Measurements from ENCODE around the gene SETD1A. TPM values are rescaled to one million over a fixed set of nuclear protein-coding genes. Genes with fewer than 3 reads are reported as not detected.
"Not testable (repeated sequence)": the region's sequence is repeated elsewhere in the genome, so short reads cannot be mapped to it uniquely, and the experiment has no call there.

Gene SETD1A
- total and polyA plus RNA-seq, 7 donors: 2.4 to 16.0 (median 5.6) TPM

- intact Hi-C loops (cut with DNase I): no loop called here
- Histone ChIP-seq H3K36me3 (no peaks in the 10 kb centered on the region), H3K4me3 (peak overlapping the region in 3 of 4 donors; percentile 18 to 32 (median 27)), H3K4me1 (peaks cover 0 to 5% (median 2%) of the 10 kb centered on the region in 4 donors), H3K27me3 (peaks cover 12 to 72% (median 37%) of the 10 kb centered on the region in 3 donors), H3K9me3 (no peaks in the 10 kb centered on the region), H3K27ac (no peak overlapping the region)
- no peak for TF ChIP-seq POLR2A (IDR thresholded peaks at IDR 0.05)
- no peak for TF ChIP-seq CTCF (IDR thresholded peaks at IDR 0.05)
- TF ChIP-seq POLR2AphosphoS5 (IDR thresholded peaks at IDR 0.05): no peak
- TF ChIP-seq EP300 (IDR thresholded peaks at IDR 0.05): no peak
- WGBS, 2 donors: 14 to 15% methylated on average over 36 of the region's 36 CpGs
- DNase-seq: no peak
Observed at GRCh38 chr16:31009894-31010584, 52.5 kb downstream of the SETD1A start.

- H3K36me3 ChIP-seq: no peaks in the 10 kb centered on the region
- no peak for DNase-seq
- WGBS, 2 donors: 8 to 13% methylated on average over 44 to 45 of the region's 45 CpGs
- H3K4me1 ChIP-seq: peaks cover 0 to 5% (median 2%) of the 10 kb centered on the region in 4 donors
- H3K27me3 ChIP-seq: peaks cover 12 to 75% (median 37%) of the 10 kb centered on the region in 3 donors
- H3K4me3 ChIP-seq: peak within 1 kb of the TSS in 3 of 4 donors; percentile 18 to 32 (median 27)
- intact Hi-C loops (cut with DNase I): no loop called here
- no peak within 1 kb of the TSS for H3K27ac ChIP-seq
- TF ChIP-seq POLR2A (IDR thresholded peaks at IDR 0.05) (no peak), EP300 (IDR thresholded peaks at IDR 0.05) (no peak), POLR2AphosphoS5 (IDR thresholded peaks at IDR 0.05) (no peak), CTCF (IDR thresholded peaks at IDR 0.05) (no peak)
- H3K9me3 ChIP-seq: no peaks in the 10 kb centered on the region
Observed at GRCh38 chr16:31010585-31011325, 53.2 kb downstream of the SETD1A start, which contains the start of gene STX1B. Gene STX1B (minus strand): TSS chr16:31010638. CDS start chr16:31010396, 242 bp downstream.

DNA sequence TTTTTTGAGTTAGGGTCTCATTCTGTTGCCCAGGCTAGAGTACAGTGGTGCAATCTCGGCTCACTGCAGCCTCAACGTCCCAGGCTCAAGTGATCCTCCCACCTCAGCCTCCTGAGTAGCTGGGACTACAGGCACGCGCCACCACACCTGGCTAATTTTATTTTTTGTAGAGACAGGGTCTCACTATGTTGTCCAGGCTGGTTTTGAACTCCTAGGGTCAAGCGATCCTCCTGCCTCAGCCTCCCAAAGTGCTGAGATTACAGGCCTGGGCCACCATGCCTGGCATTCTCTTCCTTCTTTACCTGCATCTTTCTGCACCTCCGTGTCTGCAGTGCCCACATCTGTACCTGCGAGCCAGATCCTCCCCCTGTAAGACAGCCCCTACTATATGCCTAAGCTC lies 54.3 kb downstream of the SETD1A start:
- H3K27ac ChIP-seq; DNase-seq; H3K4me3 ChIP-seq; H3K4me1 ChIP-seq; H3K36me3 ChIP-seq; H3K9me3 ChIP-seq; intact Hi-C loops (cut with DNase I): not testable (repeated sequence)
- peaks cover 12 to 75% (median 37%) of the 10 kb centered on the region in 3 donors for H3K27me3 ChIP-seq
- WGBS, 2 donors: 80 to 83% methylated on average over 7 of the region's 7 CpGs

DNA sequence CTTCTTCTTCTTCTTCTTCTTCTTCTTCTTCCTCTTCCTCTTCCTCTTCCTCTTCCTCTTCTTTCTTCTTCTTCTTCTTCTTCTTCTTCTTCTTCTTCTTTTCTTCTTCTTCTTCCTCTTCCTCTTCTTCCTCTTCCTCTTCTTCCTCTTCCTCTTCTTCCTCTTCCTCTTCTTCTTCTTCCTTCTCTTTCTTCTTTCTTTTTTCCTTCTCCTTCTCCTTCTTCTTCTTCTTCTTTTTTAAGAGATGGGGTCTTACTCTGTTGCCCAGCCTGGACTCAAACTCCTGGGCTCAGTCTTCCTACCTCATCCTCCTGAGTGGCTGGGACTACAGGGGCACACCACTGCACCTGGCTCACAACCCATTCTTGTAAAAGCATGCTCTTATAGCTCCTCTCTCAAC lies 55.7 kb downstream of the SETD1A start:
- H3K4me1 ChIP-seq; H3K27ac ChIP-seq; H3K9me3 ChIP-seq; H3K4me3 ChIP-seq; H3K36me3 ChIP-seq; DNase-seq; intact Hi-C loops (cut with DNase I): not testable (repeated sequence)
- peaks cover 10 to 67% (median 37%) of the 10 kb centered on the region in 3 donors for H3K27me3 ChIP-seq

DNA sequence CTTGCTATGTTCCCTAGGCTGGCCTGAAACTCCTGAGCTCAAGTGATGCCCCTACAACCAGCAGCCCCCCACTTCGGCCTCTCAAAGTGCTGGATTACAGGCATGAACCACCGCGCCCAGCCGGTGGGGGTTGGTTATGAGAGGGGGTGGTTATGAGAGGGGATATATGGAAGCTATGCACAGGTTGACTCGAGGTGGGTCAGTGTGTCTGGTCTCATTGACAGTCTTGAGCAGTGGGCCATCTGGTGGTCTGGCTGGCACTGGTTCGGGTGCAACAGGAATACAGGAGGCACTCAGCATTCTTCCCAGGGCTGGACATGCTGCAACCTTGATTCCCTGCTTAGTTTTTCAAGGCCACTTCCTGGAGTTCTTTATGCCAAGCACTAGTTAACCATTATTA lies 58.5 kb downstream of the SETD1A start:
- DNase-seq: no peak
- TF ChIP-seq CTCF (IDR thresholded peaks at IDR 0.05): no peak
- TF ChIP-seq POLR2AphosphoS5 (IDR thresholded peaks at IDR 0.05): no peak
- no peak for TF ChIP-seq EP300 (IDR thresholded peaks at IDR 0.05)
- no peak for TF ChIP-seq POLR2A (IDR thresholded peaks at IDR 0.05)
- H3K27me3 ChIP-seq: peaks cover 2 to 40% (median 18%) of the 10 kb centered on the region in 3 donors
- H3K36me3 ChIP-seq: no peaks in the 10 kb centered on the region
- 64 to 75% methylated on average over 6 of the region's 6 CpGs for WGBS, 2 donors
- peaks cover 0 to under 1% (median 0%) of the 10 kb centered on the region in 4 donors for H3K4me1 ChIP-seq
- no peak overlapping the region for H3K4me3 ChIP-seq
- no peak overlapping the region for H3K27ac ChIP-seq
- intact Hi-C loops (cut with DNase I): no loop called here
- no peaks in the 10 kb centered on the region for H3K9me3 ChIP-seq

GRCh38 chr16:31017756-31018155 lies 60.2 kb downstream of the SETD1A start:
- 94 to 96% methylated on average over 10 of the region's 10 CpGs for WGBS, 2 donors
- H3K36me3 ChIP-seq; H3K4me3 ChIP-seq; intact Hi-C loops (cut with DNase I); H3K27ac ChIP-seq; H3K4me1 ChIP-seq; DNase-seq; H3K9me3 ChIP-seq: not testable (repeated sequence)
- peaks cover 0 to 23% (median 6%) of the 10 kb centered on the region in 3 donors for H3K27me3 ChIP-seq

Measured in sigmoid colon (tissue), 7 donors.